ENCODE results near the gene EIF4A3.

DNA sequence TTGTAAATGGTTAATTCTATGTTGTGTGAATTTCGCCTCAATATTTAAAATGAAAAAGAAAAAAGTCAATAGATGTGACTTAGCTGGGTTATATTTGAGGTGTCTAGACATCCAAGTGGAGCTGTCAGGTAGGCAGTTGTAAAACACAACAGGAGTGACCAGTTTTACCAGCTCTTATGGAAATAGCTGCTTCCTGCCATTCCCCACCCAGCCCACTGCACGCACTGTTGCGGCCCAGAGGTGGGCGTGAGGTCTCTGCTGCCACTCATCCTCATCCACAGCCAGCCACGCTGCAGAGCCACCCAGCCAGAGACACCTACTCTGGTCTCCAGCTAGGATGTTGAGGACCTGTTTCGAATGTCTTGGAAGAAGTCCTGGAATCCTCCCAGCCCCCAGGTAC is 19.5 kb upstream of the EIF4A3 start:
- no peak for TF ChIP-seq EZH2 (IDR thresholded peaks at IDR 0.05; ENCODE audit: low read length)
- TF ChIP-seq, protein P1, sequence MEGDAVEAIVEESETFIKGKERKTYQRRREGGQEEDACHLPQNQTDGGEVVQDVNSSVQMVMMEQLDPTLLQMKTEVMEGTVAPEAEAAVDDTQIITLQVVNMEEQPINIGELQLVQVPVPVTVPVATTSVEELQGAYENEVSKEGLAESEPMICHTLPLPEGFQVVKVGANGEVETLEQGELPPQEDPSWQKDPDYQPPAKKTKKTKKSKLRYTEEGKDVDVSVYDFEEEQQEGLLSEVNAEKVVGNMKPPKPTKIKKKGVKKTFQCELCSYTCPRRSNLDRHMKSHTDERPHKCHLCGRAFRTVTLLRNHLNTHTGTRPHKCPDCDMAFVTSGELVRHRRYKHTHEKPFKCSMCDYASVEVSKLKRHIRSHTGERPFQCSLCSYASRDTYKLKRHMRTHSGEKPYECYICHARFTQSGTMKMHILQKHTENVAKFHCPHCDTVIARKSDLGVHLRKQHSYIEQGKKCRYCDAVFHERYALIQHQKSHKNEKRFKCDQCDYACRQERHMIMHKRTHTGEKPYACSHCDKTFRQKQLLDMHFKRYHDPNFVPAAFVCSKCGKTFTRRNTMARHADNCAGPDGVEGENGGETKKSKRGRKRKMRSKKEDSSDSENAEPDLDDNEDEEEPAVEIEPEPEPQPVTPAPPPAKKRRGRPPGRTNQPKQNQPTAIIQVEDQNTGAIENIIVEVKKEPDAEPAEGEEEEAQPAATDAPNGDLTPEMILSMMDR (optimal IDR thresholded peaks at IDR 0.05 in 1 of 3, IDR thresholded peaks at IDR 0.05 in 1 of 3, conservative IDR thresholded peaks at IDR 0.05 in 1 of 3; ENCODE audit: extremely low read depth in 1 of 3, insufficient read depth in 2 of 3, low read length in 3 of 3), result no peak

Data from keratinocyte (primary cell).